Activated CD4-positive, CD25-positive, alpha-beta regulatory T cell treated with anti-CD3 and anti-CD28 coated beads, Interleukin-2, amount 50 U/mL, for 24 hours (primary cell): ENCODE data around the gene PIANP.

Experiments used
- ATAC-seq, 2 donors: fragments of 150-1000 bp; cut with Tn5 transposase; one replicate each; pipeline ENCODE4 v1.10.0; 2021; ENCODE audit warnings: mild to moderate bottlenecking in 1 of 2, moderate library complexity in 1 of 2

PIANP gene

DNA sequence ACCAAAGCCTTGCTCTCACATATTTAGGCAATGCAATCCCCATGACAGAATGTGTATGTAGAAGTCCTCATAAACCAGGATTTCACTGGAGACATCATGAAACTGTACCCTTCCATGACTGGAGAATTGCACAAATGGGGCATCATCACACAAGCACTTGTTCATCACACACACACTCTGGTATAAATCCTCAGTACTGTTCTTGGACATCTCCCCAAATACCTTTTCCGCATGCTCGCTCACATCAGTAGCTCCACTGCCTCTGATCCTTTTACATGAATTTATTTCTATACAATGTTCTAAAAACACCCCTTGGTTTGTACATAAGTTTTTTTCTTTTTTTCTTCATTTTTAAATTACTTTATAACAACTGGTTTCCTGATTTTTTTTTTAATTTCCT is 34.4 kb downstream of the PIANP start:
- ATAC-seq = no peak

DNA sequence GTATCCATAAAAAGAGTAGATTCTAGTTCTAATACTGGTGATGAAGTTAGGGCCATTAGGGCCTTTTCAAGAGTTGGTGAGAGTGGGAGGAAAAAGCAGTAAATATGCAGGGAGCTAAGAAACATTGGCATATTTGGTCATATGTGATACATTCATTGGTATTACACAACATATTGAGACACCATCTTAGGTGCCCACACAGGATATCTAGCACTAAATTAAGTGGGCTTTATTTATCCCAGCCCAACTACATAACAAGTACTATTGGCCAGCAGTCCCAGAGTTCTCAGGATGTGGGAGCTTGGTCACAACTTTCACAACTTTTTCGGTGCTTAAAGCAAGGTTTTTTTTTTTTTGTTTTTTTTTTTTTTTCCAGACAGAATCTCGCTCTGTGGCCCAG is 35.7 kb downstream of the PIANP start:
- no peak for ATAC-seq

DNA sequence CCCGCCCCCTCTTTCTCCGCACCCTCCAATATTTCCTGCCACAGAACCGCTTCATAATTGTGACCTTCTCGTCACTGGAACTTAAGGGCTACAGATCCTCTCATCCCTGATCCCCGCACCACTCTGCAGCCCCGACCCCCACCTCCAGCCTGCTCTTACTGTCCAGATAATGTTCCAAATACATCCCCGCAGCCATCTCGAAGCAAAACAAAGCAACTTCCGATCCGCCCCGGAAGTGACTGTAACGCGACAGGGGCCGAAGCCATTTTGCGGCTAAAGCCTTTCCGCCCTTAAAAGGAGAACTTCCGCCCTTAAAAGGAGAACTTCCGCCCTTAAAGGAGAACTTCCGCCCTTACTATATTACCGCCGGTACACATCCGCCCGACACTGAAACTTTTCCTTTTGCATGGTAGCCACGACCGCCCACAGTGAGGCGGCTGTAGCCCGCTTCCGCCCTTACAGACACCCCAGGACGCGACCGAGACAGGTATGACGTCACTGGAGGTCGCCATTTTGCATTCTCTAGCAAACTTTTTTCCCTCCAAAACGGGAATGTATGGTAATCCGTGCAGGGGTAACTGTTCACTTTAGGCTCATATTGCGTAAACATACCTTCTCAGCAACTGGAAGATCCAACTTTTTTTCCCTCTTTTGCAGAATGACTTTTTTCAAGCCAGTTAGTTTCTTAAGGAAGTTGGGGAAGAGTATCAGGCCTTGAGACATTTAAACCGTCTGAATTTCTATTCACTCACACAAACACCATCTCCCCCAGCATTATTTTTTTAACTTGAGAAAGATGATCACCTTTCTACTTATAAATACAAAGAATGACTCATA is 37.5 kb downstream of the PIANP start, which contains the start of gene ING4:
TSS of gene ING4 (minus strand) at position 214 of the 837 bp plus-strand sequence. CDS start at position 196, 18 bp downstream.
- peak; percentile 100 for ATAC-seq

DNA sequence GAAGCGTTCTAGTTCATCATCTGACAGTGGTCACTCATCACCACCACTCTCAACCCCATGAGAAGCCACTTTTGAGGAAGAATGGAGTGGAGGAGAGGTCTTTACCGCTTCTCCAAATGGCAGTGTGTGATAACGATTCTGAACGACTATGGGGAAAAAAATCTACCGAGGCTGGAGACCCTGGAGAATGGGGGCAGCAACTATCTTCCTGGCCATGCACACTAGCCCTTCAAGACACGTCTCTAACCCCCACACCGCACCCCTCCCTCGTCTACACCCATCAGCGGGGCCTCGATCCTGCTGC is 38.1 kb downstream of the PIANP start:
- peak; percentile 31 to 49 for ATAC-seq

DNA sequence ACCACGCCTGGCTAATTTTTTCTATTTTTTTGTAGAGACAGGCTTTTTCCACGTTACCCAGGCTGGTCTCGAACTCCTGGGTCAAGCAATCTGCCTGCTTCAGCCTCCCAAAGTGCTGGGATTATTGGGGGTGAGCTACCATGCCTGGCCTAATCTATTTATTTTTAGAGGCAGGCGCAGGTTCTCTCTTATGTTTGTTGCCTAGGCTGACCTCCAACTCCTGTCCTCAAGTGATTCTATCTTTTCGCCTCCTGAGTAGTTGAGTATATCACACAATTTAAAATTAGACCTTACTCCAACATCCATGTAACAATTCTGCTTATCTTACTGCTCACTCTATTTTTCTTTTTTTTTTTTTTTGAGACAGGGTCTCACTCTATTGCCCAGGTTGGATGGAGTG is 46.6 kb downstream of the PIANP start:
- ATAC-seq = no peak

DNA sequence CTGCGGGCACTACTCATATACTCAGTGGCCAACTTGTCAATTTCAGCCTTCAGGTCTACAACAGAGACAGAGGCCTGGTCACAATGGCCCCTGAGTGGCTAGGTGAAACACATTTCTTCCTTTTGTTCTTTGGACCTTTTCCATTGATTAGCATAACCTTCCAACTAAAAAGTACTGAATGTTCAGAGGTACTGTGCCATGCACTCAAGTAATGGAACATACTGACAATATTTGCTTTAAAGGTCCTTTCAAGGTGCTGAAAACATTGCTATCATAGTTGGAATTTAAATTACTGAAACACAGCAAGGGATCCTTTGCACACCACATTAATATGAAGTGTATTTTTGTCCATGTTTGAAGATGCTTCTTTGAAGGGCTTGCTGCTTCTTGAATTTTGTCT is 47.3 kb downstream of the PIANP start:
- ATAC-seq = no peak

DNA sequence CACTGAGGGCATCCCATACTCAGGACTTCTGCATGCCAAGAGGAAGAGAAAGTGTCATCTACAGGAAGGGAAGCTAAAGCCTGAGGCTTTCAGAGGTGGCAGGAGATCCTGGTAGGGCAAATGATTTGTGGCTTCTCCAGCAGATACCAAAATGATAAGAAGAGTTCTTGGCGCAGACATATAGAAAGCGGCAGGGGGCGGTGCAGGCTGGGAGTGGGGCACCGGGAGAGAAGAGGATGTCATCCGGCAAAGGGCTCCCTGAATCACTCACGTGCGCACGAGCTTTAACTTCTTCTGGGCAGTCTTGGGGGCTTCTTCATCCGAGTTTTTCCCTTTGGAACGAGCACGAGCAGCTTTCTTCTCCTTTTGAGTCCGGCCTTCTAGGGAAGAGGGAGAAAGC is 48.2 kb downstream of the PIANP start:
- no peak for ATAC-seq

DNA sequence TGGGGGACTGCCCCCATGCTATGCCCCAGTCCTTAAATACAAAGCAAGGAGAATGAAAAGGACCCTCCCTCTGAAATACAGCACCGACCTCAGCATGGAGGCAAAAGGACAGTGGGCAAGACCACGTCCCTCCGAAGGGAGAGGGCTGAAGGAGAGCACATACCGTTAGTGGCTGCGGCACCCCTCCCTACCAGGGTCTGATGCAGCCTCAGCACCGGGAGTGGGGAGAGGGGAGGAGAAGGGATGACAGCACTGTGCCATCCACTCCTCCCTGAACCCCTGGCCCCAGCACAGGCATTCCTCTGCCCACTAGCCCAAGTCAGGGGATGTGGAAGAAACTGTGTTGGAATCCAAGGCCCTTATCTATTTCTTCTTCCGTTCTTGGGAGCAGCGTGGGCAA is 49.8 kb downstream of the PIANP start:
- no peak for ATAC-seq

DNA sequence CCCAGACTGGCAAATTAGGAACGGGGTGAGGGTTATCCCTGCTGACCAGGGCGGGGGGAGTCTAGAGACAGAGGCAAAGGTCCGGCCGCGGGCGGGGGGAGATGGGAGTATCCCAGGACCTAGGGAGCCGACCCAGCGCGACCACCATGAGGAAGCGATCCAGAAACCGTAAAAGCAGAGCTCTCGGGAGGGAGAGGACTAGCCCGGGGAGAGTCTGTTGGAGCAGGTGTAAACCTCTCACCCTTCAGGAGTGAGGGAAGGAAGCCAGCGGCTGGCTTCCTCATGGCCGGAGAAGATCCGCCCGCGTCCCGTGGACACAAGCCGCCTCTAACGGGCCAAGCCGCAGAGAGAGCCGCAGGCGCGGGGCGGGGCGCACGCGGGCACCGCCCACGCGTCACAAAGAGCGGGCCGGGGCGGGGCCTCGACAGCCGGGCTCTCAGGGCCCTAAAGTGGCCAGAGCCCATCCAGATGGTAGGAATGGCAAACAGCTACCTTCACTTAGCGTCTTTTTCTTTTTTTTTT is 53.5 kb downstream of the PIANP start, which contains the start of gene ACRBP:
TSS of gene ACRBP (minus strand) at position 350 of the 522 bp plus-strand sequence. CDS start at position 284, 66 bp downstream.
- ATAC-seq = peak; percentile 60 to 65

DNA sequence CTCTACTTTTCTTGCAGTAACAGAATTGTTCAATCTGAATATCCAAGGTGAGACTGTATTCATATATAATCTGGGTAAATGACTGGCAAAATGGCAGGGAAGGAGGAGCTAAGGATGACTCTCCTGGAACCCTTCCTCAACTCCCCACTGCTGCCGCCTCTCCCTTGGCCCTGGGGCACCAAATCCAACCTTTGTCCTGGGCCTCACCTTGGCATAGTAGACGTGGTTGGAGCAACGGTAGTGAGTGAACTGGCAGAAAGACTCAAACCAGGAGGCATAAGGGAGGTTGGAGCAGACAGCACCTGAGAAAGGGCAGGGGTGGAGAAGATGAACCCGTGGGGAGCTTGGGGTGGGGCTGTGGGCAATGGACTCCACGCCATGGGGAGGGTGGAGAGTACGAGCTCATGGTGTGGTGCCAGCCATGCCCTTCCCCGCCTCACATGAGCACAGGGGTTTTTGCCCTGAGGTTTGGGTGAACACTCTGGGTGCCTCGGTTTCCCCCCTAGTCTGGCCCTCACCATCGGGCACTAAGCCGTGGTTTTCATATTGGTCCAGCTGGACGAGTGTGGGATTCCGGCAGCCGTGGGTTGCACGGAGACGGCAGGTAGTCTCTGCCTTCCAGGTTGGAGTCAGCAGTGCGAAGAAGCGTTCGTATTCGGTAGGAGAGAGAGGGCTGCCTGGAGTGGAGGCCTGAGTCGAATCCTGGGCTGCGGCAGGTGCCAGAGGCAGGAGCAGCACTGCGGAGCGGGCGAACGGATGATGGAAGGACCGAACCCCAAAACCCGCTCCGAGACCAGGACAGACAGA is 54.1 kb downstream of the PIANP start:
- ATAC-seq = no peak

DNA sequence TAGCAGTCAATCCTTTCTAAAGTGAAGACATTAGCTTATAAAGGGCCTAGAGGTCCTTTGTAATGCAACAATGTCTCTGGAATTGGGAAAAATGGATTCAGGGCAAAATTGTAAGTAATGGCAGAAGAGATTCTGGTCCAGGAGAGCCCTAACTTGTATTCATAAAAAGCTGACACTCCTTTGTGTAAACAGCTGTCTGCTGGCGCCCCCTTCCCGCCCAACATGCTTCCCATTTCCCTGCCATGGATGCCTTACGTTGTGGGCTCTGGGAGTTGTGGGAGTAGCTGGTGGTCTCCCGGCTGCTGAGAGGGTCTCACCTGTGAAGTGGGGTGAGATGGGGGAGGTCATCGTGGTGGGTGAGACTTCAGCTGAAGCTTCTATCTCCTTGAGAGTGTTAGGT is 55.7 kb downstream of the PIANP start:
- no peak for ATAC-seq

DNA sequence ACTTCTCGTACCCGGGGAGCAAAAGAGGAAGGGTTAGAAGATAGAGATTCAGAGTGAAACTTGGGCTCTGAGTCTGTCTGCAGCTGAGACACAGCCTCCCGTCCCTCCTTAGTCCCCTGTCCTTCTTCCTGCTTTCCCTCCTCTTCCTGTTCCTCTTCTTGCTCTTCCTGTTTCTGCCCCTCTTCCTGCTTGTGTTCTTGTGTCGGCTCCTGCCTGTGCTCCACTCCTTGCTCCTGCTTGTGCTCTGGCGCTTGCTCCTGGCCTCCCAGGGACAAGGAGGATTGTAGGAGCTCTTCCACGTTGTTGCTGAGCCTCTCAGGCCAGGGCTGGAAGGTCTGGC is 56.4 kb downstream of the PIANP start:
- no peak for ATAC-seq
